Activated CD4-positive, alpha-beta T cell treated with anti-CD3 and anti-CD28 coated beads, Interleukin-2, Interleukin-6, amounts not matched to agents 100 ng/mL and 50 ng/mL, durations not matched to agents 16 hours and 8 hours (primary cell): Measurements from ENCODE around the gene LZTR1.
A peak's percentile ranks its signal among the peaks of the same experiment; 100 is the strongest.
"Not testable (repeated sequence)": the region's sequence is repeated elsewhere in the genome, so short reads cannot be mapped to it uniquely, and the experiment has no call there.

Source experiments
- DNase-seq: peaks from one replicate; pipeline ENCODE4 v3.0.0-alpha.2; 2020

The LZTR1 gene

GRCh38 chr22:20981787-20982562 lies at the start of gene LZTR1:
LZTR1 (plus strand) TSS chr22:20982297; CDS start chr22:20982372, 75 bp downstream.
- DNase-seq, result peak; percentile 82

GRCh38 chr22:20933910-20934309 lies 48.2 kb upstream of the LZTR1 start:
- no peak for DNase-seq

- not testable (repeated sequence) for DNase-seq
These were observed 47.0 kb upstream of the LZTR1 start for GRCh38 chr22:20935049-20935448.

- not testable (repeated sequence) for DNase-seq
These were observed 46.1 kb upstream of the LZTR1 start for GRCh38 chr22:20935780-20936539.

GRCh38 chr22:20937031-20937793 lies 44.9 kb upstream of the LZTR1 start:
- DNase-seq, result no peak

- no peak for DNase-seq
These were observed 44.1 kb upstream of the LZTR1 start for GRCh38 chr22:20937794-20938671.

DNA sequence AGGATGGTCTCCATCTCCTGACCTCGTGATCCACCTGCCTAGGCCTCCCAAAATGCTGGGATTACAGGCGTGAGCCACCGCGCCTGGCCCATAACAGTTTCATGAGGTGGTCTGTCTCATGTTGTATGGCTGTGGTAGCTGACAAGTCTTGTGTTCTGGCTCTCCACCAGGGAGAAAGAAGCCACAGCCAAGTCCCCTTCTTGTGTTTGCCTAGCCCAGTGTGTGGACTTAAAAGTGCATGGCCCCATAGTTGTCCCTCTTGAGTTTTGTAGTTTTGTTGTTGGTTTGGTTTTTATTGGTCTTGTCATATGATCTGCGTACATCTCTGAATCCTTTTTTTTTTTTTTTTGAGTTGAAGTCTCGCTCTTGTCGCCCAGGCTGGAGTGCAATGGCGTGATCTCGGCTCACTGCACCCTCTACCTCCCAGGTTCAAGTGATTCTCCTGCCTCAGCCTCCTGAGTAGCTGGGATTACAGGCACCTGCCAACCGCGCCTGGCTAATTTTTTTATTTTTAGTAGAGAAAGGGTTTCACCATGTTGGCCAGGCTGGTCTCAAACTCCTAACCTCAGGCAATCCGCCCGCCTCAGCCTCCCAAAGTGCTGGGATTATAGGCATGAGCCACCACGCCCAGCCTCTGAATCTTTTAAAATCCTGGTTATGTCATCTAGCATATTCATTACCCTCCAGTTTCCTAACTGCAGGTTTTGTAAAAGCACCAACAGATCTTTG lies 42.5 kb upstream of the LZTR1 start:
- DNase-seq, result not testable (repeated sequence)

DNA sequence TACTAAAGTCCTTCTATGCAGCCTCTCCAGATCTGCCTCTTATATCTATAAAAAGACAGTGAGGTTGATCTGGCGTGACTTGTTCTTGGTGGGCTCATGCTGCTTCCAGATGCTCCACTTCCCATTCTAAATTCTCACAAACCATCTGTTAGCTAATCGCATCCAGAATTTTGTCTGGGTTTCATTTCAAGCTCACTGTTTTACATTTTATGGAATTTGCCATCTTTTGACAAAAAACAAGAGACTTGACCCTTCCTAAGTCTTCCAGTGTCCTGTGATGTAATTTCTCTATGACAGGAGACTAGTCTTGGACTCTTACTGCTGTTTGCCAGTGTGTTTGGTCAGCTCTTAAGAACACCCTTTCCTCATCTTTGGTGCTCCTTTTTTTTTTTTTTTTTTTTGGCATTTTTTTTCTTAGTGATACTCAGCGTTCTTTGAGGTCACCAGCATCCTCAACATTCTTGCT lies 41.9 kb upstream of the LZTR1 start:
- no peak for DNase-seq

GRCh38 chr22:20940904-20941385 lies 41.2 kb upstream of the LZTR1 start:
- DNase-seq, result no peak

GRCh38 chr22:20942203-20942902 lies 39.7 kb upstream of the LZTR1 start:
- DNase-seq, result not testable (repeated sequence)

GRCh38 chr22:20943104-20943933 lies 38.8 kb upstream of the LZTR1 start:
- DNase-seq, result no peak

DNA sequence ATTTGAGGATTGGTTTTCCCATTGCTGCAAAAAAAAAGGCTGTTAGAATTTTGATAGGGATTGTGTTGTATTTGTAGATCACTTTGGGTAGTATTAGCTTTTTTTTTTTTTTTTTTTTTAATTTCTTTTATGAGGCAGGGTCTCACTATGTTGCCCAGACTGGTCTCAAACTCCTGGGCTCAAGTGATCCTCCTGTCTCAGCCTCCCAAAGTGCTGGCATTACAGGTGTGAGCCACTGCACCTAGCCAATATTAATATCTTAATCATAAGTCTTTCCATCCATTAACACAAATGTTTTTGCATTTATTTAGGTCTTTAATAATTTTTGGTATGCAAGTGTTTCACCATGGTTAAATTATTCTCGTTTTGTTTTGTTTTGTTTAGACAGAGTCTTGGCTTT lies 38.1 kb upstream of the LZTR1 start:
- no peak for DNase-seq

DNA sequence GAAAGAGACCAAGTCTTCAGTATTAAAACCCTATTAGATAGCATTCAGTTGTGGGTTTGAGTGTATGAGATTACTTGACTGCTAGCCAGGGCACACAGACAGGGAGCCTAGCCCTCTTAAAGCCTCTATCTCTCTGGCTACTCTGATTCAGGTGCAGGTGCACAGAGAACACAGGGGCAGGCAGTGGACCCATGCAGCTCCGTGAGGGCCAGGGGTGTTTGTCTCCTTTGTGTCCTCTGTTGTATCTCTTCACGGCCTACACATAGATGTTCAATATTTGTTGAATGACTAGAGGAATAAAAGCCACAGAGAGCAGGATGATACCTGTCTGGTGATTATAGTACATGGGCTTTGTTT lies 36.5 kb upstream of the LZTR1 start:
- no peak for DNase-seq

- no peak for DNase-seq
These were observed 35.8 kb upstream of the LZTR1 start for GRCh38 chr22:20946080-20946986.

- DNase-seq, result no peak
These were observed 35.1 kb upstream of the LZTR1 start for GRCh38 chr22:20946991-20947390.

DNA sequence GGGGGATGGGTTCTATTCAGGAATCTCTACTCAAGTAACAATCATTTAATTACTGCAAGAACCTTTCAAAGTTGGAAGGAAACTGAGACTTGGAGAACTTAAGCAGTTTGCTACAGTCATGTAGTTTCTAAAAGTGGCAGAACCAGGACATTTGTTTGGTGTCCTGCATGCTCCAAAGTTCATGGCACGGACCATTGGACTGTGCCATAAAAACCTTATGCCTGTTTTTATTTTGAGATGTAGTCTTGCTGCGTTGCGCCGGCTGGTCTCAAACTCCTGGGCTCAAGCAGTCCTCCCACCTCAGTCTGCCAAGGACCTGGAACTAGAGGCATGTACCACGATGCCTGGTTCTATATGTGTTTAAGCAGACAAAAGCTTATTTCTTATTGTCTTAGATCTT lies 33.6 kb upstream of the LZTR1 start:
- DNase-seq, result no peak

- no peak for DNase-seq
These were observed 33.1 kb upstream of the LZTR1 start for GRCh38 chr22:20948989-20949388.

DNA sequence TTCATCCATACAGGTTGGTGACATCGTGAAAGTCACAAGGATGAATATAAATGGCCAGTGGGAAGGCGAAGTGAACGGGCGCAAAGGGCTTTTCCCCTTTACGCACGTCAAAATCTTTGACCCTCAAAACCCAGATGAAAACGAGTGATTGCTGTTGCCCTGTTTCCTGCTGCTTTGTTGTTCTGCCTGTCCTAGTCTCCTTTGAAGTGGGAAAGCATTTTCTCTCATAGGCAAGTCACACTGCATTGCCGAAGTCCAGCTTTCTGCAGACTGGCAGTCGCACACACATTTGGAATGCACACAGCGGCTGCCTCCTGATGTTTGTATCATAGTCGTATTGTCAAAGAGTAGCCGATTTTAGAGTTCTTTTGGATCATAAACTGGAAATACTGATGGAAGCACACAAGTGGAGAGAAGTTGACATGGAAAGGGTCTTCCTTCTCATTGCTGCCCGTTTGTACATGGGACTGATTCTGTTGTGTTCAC lies 32.4 kb upstream of the LZTR1 start:
- DNase-seq, result no peak
